A673 (cell line): Measurements from ENCODE around the gene CMIP. TPM values are rescaled to one million over a fixed set of nuclear protein-coding genes. Genes with fewer than 3 reads are reported as not detected.

Experiments
- BruUV-seq: library from RNA; stranded (reverse); fragments of 400-500 nt; replicated peaks from 2 replicates; lab custom pipeline; 2021; lab: Mats Ljungman, UMichigan
- CTCF ChIA-PET: fragments of 300-600 bp; sonication (Branson Sonifier 250); formaldehyde crosslinking; loops from one replicate; lab custom pipeline; 2022; ENCODE audit warnings: antibody characterized with exemption; lab: Charles Lee
- POLR2A ChIA-PET: fragments of 300-600 bp; sonication (Branson Sonifier 250); formaldehyde crosslinking; loops from one replicate; lab custom pipeline; 2022; ENCODE audit warnings: antibody characterized with exemption; ENCODE audit not compliant: low non-redundant PET; lab: Charles Lee
- DNase-seq: peaks from one replicate; pipeline ENCODE4 v3.0.0-alpha.2; 2015; ENCODE audit warnings: low spot score
- H3K27ac ChIP-seq: fragments of 200-600 bp; sonication (generic); 2 replicates; pipeline ENCODE4 v1.5.1; 2016; ENCODE audit warnings: mixed run types, low read depth, mild to moderate bottlenecking, mixed read lengths, antibody characterized with exemption, low read length; ENCODE audit not compliant: poor library complexity, severe bottlenecking
- H3K27me3 ChIP-seq: fragments of 200-600 bp; sonication (generic); replicated peaks from 2 replicates; pipeline ENCODE4 v1.6.1; 2017; ENCODE audit warnings: mixed run types, low read depth, mild to moderate bottlenecking, mixed read lengths, antibody characterized with exemption, low read length; ENCODE audit not compliant: insufficient read depth, poor library complexity
- H3K36me3 ChIP-seq: fragments of 200-600 bp; sonication (generic); 2 replicates; pipeline ENCODE4 v1.6.1; 2016; ENCODE audit warnings: mixed run types, mild to moderate bottlenecking, mixed read lengths, antibody characterized with exemption, low read length; ENCODE audit not compliant: insufficient read depth, poor library complexity, severe bottlenecking
- H3K4me1 ChIP-seq: fragments of 200-600 bp; sonication (generic); 2 replicates; pipeline ENCODE4 v1.6.1; 2017; ENCODE audit warnings: mixed run types, mild to moderate bottlenecking, mixed read lengths, antibody characterized with exemption, low read length; ENCODE audit not compliant: insufficient read depth, poor library complexity, severe bottlenecking
- H3K4me3 ChIP-seq: fragments of 200-600 bp; sonication (generic); 2 replicates; pipeline ENCODE4 v1.5.1; 2016; ENCODE audit warnings: low read depth, mixed run types, mild to moderate bottlenecking, mixed read lengths, low read length; ENCODE audit not compliant: poor library complexity, severe bottlenecking
- H3K9me3 ChIP-seq: fragments of 200-600 bp; sonication (generic); 2 replicates; pipeline ENCODE4 v1.6.1; 2016; ENCODE audit warnings: mixed run types, low read depth, mild to moderate bottlenecking, mixed read lengths, antibody characterized with exemption, low read length; ENCODE audit not compliant: poor library complexity, severe bottlenecking
- CTCF ChIP-seq: fragments of 300-800, 200-600 bp; sonication (generic); conservative IDR thresholded peaks from 2 replicates; pipeline ENCODE4 v1.5.1; 2017; ENCODE audit warnings: low read depth, mild to moderate bottlenecking, antibody characterized with exemption, low read length, moderate library complexity, mixed read lengths
- EZH2 ChIP-seq: fragments of 200-600 bp; sonication (generic); IDR thresholded peaks from 2 replicates; pipeline ENCODE4 v1.6.1; 2017; ENCODE audit warnings: borderline replicate concordance, low read depth, mild to moderate bottlenecking, mixed read lengths, antibody characterized with exemption, low read length; ENCODE audit not compliant: poor library complexity, severe bottlenecking
- intact Hi-C: fragments of 100-400 bp; cut with micrococcal nuclease; formaldehyde crosslinking; loops from one replicate; pipeline ENCODE4 v1.10.0; 2022; ENCODE audit not compliant: unreplicated experiment
- total RNA-seq: library from RNA; stranded (reverse); gene quantifications from 2 replicates; pipeline ENCODE4 v1.2.3, GENCODE V29; 2021

Gene CMIP
- total RNA-seq, 1 experiment from 2014 or later: 25.5 TPM

DNA sequence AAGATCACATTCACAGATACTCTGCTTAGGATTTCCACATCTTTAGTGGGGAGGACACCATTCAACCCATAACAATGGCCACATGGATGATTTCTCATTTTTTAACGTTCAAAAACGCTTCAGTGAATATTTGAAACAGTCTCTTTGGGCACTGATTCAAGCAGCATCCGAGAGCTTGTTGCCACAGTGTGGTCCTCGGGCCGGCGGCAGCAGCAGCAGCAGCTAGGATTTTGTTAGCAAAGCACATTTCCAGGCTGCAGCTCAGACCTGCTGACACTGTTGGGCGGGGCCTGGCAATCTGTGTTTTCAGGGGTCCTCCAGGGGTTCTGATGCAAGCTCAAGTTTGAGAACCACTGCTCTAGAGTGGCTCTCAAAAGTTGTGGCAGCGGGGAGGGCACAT, 27.9 kb upstream of the CMIP start:
- no TSS peak for BruUV-seq
- intact Hi-C loops: no loop called here
- Histone ChIP-seq H3K4me1 (no peaks in the 10 kb centered on the region), H3K9me3 (no peaks in the 10 kb centered on the region), H3K27ac (no peak overlapping the region), H3K27me3 (no peaks in the 10 kb centered on the region), H3K36me3 (no peaks in the 10 kb centered on the region), H3K4me3 (no peak overlapping the region)
- ChIA-PET CTCF (no interaction called here), POLR2A (no interaction called here)
- no peak for DNase-seq
- TF ChIP-seq CTCF (no peak), EZH2 (no peak)

DNA sequence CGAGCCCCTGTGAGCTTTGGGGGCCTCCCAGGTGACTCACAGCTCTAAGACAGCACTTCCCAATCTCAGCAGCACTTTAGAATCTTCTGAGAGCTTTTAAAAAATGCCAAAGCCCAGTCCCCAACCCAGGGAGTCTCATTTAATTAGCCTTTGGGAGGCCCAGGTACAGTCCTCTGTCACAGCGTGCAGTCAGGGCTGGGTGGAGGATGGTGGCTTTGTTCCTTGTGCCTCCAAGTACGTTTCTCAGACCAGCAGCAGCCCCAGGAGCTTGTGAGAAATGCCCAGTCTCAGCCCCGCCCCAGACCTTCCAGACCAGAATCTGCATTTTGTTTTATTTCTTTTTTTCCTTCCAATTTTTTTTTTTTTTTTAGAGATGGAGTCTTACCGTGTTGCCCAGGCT, 27.4 kb upstream of the CMIP start:
- ChIA-PET POLR2A (no interaction called here), CTCF (no interaction called here)
- TF ChIP-seq EZH2 (no peak), CTCF (no peak)
- Histone ChIP-seq H3K27me3 (no peaks in the 10 kb centered on the region), H3K9me3 (no peaks in the 10 kb centered on the region), H3K36me3 (no peaks in the 10 kb centered on the region), H3K4me1 (no peaks in the 10 kb centered on the region), H3K4me3 (no peak overlapping the region), H3K27ac (no peak overlapping the region)
- no TSS peak for BruUV-seq
- intact Hi-C loops: no loop called here
- no peak for DNase-seq

- H3K27ac ChIP-seq: no peak overlapping the region
- H3K4me3 ChIP-seq: no peak overlapping the region
- ChIA-PET POLR2A (no interaction called here), CTCF (no interaction called here)
- no peaks in the 10 kb centered on the region for H3K4me1 ChIP-seq
- no peaks in the 10 kb centered on the region for H3K36me3 ChIP-seq
- H3K9me3 ChIP-seq: no peaks in the 10 kb centered on the region
- no peaks in the 10 kb centered on the region for H3K27me3 ChIP-seq
- BruUV-seq: no TSS peak
- DNase-seq: no peak
- TF ChIP-seq EZH2 (no peak), CTCF (no peak)
- intact Hi-C loops: no loop called here
Observed at GRCh38 chr16:81419806-81420205, 24.8 kb upstream of the CMIP start.
